RWPE1 (cell line): ENCODE results near the gene KRTAP10-6.

Experiments
- CTCF ChIA-PET: fragments of 350-600 bp; sonication (Branson Sonifier 250); formaldehyde crosslinking; extraction: SDS; loops from one replicate; lab custom pipeline; 2021; lab: Yijun Ruan, JAX
- POLR2A ChIA-PET: fragments of 400-600 bp; formaldehyde crosslinking; extraction: SDS; loops from one replicate; lab custom pipeline; 2020; ENCODE audit warnings: antibody characterized with exemption; ENCODE audit not compliant: low non-redundant PET; lab: Yijun Ruan, JAX
- DNase-seq: peaks from one replicate; pipeline ENCODE4 v3.0.0; 2012; ENCODE audit warnings: low spot score
- H3K27ac ChIP-seq: fragments of 450-650 bp; 2 replicates; pipeline ENCODE4 v1.5.1; 2017
- CTCF ChIP-seq: fragments of 450-650 bp; conservative IDR thresholded peaks from 2 replicates; pipeline ENCODE4 v1.5.1; 2017; ENCODE audit warnings: low read depth, mild to moderate bottlenecking

Gene KRTAP10-6

GRCh38 chr21:44557491-44558328 is 34.6 kb downstream of the KRTAP10-6 start:
- ChIA-PET CTCF (interaction anchor here (0.6 to 0.8 kb wide), 3 partner anchors 41 to 167 kb away, joined by 3 to 4 read pairs (median 3); no protein-coding TSS in a partner anchor), POLR2A (no interaction called here)
- H3K27ac ChIP-seq: no peak overlapping the region
- no peak for DNase-seq
- TF ChIP-seq CTCF: no peak

- ChIA-PET CTCF (interaction anchor here (0.6 to 0.8 kb wide), 4 partner anchors 40 to 706 kb away, joined by 3 to 4 read pairs (median 4); no protein-coding TSS in a partner anchor), POLR2A (no interaction called here)
- no peak for DNase-seq
- no peak for TF ChIP-seq CTCF
- H3K27ac ChIP-seq: no peak overlapping the region
Observed at GRCh38 chr21:44556879-44557278, 35.4 kb downstream of the KRTAP10-6 start.

GRCh38 chr21:44555200-44555875 is 37.0 kb downstream of the KRTAP10-6 start:
- no peak for DNase-seq
- TF ChIP-seq CTCF: no peak
- ChIA-PET POLR2A (no interaction called here), CTCF (interaction anchor here (0.7 kb wide), 1 partner anchor 238 kb away, joined by 4 read pairs; no protein-coding TSS in a partner anchor)
- H3K27ac ChIP-seq: no peak overlapping the region

GRCh38 chr21:44552681-44553080 is 39.6 kb downstream of the KRTAP10-6 start:
- ChIA-PET CTCF (no interaction called here), POLR2A (no interaction called here)
- TF ChIP-seq CTCF: no peak
- no peak for DNase-seq
- H3K27ac ChIP-seq: no peak overlapping the region

- no peak for TF ChIP-seq CTCF
- POLR2A ChIA-PET: no interaction called here
Observed at GRCh38 chr21:44552136-44552535, 40.2 kb downstream of the KRTAP10-6 start.

GRCh38 chr21:44551340-44551961 is 40.9 kb downstream of the KRTAP10-6 start, which contains the start of gene KRTAP10-2:
TSS of gene KRTAP10-2 (minus strand) at chr21:44551505. CDS start at chr21:44551458, 47 bp downstream.
- H3K27ac ChIP-seq: no peak within 1 kb of the TSS

More at GRCh38 chr21:44552136-44552535, 40.2 kb downstream of the KRTAP10-6 start:
- H3K27ac ChIP-seq: no peak overlapping the region
- CTCF ChIA-PET: no interaction called here
- no peak for DNase-seq

More at GRCh38 chr21:44551340-44551961, 40.9 kb downstream of the KRTAP10-6 start, which contains the start of gene KRTAP10-2:
- DNase-seq: no peak
- POLR2A ChIA-PET: no interaction called here
- TF ChIP-seq CTCF: no peak
- CTCF ChIA-PET: no interaction called here
